ENCODE data around the gene SCMH1. TPM values are rescaled to one million over a fixed set of nuclear protein-coding genes. Genes with fewer than 3 reads are reported as not detected.

Gene SCMH1
- polyA plus RNA-seq, 1 donor from 2014 or later = 23.0 TPM

GRCh38 chr1:41239988-41240610 is 2.0 kb downstream of the SCMH1 start:
- Histone ChIP-seq H3K4me2 (ENCODE audit: low read length) (peak overlapping the region; percentile 79), H3K4me3 (ENCODE audit: low read length) (no peak overlapping the region), H3K9me3 (ENCODE audit: low read length) (no peaks in the 10 kb centered on the region), H3K79me2 (replicated peaks; ENCODE audit: insufficient read depth, low read length) (peaks cover 20% of the 10 kb centered on the region), H3K9ac (ENCODE audit: low read length) (no peak overlapping the region), H3K36me3 (ENCODE audit: insufficient read depth, low read length) (no peaks in the 10 kb centered on the region), H3K9me2 (ENCODE audit: insufficient read depth, low read length) (no peaks in the 10 kb centered on the region), H3K27me3 (ENCODE audit: insufficient read depth, low read depth, low read length) (no peaks in the 10 kb centered on the region), H2AFZ (ENCODE audit: low read depth, low read length) (no peak overlapping the region), H3K27ac (ENCODE audit: low read length) (no peak overlapping the region), H4K20me1 (ENCODE audit: insufficient read depth) (no peaks in the 10 kb centered on the region), H3F3A (ENCODE audit: insufficient read depth, low read length, poor library complexity, severe bottlenecking) (peaks cover 5% of the 10 kb centered on the region)
- TF ChIP-seq, protein P1, sequence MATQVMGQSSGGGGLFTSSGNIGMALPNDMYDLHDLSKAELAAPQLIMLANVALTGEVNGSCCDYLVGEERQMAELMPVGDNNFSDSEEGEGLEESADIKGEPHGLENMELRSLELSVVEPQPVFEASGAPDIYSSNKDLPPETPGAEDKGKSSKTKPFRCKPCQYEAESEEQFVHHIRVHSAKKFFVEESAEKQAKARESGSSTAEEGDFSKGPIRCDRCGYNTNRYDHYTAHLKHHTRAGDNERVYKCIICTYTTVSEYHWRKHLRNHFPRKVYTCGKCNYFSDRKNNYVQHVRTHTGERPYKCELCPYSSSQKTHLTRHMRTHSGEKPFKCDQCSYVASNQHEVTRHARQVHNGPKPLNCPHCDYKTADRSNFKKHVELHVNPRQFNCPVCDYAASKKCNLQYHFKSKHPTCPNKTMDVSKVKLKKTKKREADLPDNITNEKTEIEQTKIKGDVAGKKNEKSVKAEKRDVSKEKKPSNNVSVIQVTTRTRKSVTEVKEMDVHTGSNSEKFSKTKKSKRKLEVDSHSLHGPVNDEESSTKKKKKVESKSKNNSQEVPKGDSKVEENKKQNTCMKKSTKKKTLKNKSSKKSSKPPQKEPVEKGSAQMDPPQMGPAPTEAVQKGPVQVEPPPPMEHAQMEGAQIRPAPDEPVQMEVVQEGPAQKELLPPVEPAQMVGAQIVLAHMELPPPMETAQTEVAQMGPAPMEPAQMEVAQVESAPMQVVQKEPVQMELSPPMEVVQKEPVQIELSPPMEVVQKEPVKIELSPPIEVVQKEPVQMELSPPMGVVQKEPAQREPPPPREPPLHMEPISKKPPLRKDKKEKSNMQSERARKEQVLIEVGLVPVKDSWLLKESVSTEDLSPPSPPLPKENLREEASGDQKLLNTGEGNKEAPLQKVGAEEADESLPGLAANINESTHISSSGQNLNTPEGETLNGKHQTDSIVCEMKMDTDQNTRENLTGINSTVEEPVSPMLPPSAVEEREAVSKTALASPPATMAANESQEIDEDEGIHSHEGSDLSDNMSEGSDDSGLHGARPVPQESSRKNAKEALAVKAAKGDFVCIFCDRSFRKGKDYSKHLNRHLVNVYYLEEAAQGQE (IDR thresholded peaks at IDR 0.05; ENCODE audit: borderline replicate concordance) = no peak
- TF ChIP-seq, protein P2, sequence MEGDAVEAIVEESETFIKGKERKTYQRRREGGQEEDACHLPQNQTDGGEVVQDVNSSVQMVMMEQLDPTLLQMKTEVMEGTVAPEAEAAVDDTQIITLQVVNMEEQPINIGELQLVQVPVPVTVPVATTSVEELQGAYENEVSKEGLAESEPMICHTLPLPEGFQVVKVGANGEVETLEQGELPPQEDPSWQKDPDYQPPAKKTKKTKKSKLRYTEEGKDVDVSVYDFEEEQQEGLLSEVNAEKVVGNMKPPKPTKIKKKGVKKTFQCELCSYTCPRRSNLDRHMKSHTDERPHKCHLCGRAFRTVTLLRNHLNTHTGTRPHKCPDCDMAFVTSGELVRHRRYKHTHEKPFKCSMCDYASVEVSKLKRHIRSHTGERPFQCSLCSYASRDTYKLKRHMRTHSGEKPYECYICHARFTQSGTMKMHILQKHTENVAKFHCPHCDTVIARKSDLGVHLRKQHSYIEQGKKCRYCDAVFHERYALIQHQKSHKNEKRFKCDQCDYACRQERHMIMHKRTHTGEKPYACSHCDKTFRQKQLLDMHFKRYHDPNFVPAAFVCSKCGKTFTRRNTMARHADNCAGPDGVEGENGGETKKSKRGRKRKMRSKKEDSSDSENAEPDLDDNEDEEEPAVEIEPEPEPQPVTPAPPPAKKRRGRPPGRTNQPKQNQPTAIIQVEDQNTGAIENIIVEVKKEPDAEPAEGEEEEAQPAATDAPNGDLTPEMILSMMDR (IDR thresholded peaks at IDR 0.05; ENCODE audit: poor library complexity, severe bottlenecking) = no peak
- no peak for TF ChIP-seq EP300 (conservative IDR thresholded peaks at IDR 0.05; ENCODE audit: poor library complexity, severe bottlenecking)
- no peak for TF ChIP-seq RAD21 (conservative IDR thresholded peaks at IDR 0.05)
- TF ChIP-seq MXI1 (conservative IDR thresholded peaks at IDR 0.05; ENCODE audit: poor library complexity, severe bottlenecking) = no peak
- TF ChIP-seq SMC3 (conservative IDR thresholded peaks at IDR 0.05; ENCODE audit: poor library complexity) = no peak
- no peak for TF ChIP-seq POLR2AphosphoS5 (IDR thresholded peaks at IDR 0.05)
- TF ChIP-seq EZH2 (IDR thresholded peaks at IDR 0.05; ENCODE audit: borderline replicate concordance, insufficient read depth, low read length, poor library complexity, severe bottlenecking) = no peak
- no peak for TF ChIP-seq TAF1 (IDR thresholded peaks at IDR 0.05; ENCODE audit: low read depth)

GRCh38 chr1:41238311-41238988 is 3.7 kb downstream of the SCMH1 start:
- H3K9me2 ChIP-seq (ENCODE audit: insufficient read depth, low read length) = no peaks in the 10 kb centered on the region
- H4K20me1 ChIP-seq (ENCODE audit: insufficient read depth) = no peaks in the 10 kb centered on the region
- H3K36me3 ChIP-seq (ENCODE audit: insufficient read depth, low read length) = no peaks in the 10 kb centered on the region
- no peak overlapping the region for H3K9ac ChIP-seq (ENCODE audit: low read length)
- H3K4me2 ChIP-seq (ENCODE audit: low read length) = no peak overlapping the region
- peaks cover 20% of the 10 kb centered on the region for H3K79me2 ChIP-seq (replicated peaks; ENCODE audit: insufficient read depth, low read length)
- no peak overlapping the region for H3K27ac ChIP-seq (ENCODE audit: low read length)
- H3F3A ChIP-seq (ENCODE audit: insufficient read depth, low read length, poor library complexity, severe bottlenecking) = peaks cover 5% of the 10 kb centered on the region
- no peaks in the 10 kb centered on the region for H3K27me3 ChIP-seq (ENCODE audit: insufficient read depth, low read depth, low read length)
- no peak overlapping the region for H2AFZ ChIP-seq (ENCODE audit: low read depth, low read length)
- no peaks in the 10 kb centered on the region for H3K9me3 ChIP-seq (ENCODE audit: low read length)
- no peak for TF ChIP-seq EZH2 (IDR thresholded peaks at IDR 0.05; ENCODE audit: borderline replicate concordance, insufficient read depth, low read length, poor library complexity, severe bottlenecking)
- TF ChIP-seq TAF1 (IDR thresholded peaks at IDR 0.05; ENCODE audit: low read depth) = no peak
- TF ChIP-seq SMC3 (conservative IDR thresholded peaks at IDR 0.05; ENCODE audit: poor library complexity) = no peak
- H3K4me3 ChIP-seq (ENCODE audit: low read length) = no peak overlapping the region

All from neural cell (in vitro differentiated cells).